ENCODE results near the gene MITF.

MITF gene

GRCh38 chr3:69729147-69729919 is 9.9 kb upstream of the MITF start:
- DNase-seq (ENCODE audit: low read depth) = no peak

- DNase-seq (ENCODE audit: low read depth) = no peak
Observed at GRCh38 chr3:69731080-69731479, 8.2 kb upstream of the MITF start.

DNA sequence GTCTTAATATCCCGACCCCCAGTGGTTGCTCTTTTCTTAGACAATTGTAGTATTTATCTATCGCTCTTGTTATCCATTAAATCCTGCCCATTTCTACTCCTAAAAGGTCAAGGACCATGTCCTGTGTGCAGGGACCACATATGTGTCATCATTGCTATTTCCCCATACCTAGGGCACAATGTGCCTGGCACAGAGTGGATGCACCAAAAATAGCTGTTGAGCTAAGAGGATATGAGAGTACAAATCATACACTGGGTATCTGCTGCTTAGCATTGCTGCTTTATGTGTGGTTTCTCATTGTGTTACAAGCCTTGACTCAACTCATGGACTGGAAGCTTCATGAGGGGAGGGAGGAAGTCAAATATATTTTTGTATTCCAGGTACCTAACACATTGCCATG is 3.4 kb upstream of the MITF start:
- no peak for DNase-seq (ENCODE audit: low read depth)

GRCh38 chr3:69737392-69737791 is 1.9 kb upstream of the MITF start:
- no peak for DNase-seq (ENCODE audit: low read depth)

DNA sequence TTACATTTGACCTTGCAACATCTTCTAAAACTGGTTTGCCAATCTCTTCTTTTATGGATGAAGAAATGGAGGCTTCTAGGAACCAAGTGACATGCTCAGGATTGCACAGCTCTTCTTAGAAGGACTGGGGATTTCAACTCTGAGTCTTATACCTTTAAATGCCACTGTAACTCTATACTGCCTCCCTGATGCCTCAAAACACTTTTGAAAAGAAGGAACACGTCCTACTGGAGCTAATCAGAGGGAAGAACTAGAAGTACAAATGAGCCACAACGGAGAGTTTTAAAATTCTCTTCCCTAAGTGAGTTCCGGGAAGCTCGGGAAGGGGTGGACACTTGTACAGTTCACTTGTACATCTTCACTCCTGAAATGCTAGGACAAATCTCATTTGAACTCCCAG is 949 bp upstream of the MITF start:
- no peak for DNase-seq (ENCODE audit: low read depth)

DNA sequence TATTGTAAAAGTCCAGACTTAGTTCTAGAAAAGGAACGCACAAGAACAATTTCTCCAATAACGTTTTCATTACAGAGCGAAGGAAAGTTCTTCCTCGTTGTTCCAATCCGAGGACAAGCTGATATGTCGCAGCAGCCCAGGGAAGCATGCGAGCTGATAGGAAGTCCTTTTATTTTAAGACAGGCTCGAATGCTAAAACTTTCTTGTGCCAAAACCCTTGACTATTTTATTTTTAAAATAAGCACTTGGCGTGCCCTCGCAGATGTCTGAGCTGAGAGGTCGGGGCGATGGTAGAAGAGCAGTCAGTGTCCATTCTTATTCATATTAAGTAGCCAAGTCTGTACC is 433 bp upstream of the MITF start:
- DNase-seq (ENCODE audit: low read depth) = no peak

GRCh38 chr3:69740103-69741021 is 1.1 kb downstream of the MITF start:
- DNase-seq (ENCODE audit: low read depth) = no peak

DNA sequence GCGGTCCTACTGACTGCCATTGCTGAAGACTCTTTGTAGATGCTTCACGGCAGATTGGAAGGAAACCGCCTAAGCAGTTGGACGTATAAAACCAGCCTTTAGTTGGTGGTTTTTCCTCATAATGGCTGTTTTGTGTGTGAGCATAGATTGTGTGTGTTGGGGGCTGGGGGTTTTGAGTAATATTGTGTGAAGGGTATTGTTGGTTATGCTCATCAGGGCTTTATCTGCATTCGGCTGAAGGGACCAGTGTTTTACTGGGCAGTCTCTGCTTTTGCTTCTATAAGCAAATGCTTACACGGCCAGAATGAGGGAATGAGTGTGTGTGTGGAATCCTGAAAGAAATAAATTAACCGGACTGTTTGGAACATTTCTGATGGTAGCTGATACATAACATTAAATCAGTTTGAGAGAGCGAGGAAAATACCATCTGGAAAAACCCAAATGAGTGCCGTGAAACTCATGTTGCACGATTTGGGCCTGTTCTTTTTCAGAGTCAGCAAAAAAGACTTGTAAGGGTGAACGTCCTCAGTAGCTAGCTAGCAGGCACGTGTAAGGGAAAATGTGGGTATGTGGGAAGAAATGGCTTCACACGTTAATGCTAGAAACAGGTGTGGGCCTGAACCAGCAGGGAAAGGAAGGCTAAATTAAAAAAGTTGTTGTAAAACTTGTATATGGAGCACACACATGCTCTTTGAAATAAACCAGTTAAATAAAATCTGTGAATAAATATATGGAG is 1.9 kb downstream of the MITF start:
- no peak for DNase-seq (ENCODE audit: low read depth)

DNA sequence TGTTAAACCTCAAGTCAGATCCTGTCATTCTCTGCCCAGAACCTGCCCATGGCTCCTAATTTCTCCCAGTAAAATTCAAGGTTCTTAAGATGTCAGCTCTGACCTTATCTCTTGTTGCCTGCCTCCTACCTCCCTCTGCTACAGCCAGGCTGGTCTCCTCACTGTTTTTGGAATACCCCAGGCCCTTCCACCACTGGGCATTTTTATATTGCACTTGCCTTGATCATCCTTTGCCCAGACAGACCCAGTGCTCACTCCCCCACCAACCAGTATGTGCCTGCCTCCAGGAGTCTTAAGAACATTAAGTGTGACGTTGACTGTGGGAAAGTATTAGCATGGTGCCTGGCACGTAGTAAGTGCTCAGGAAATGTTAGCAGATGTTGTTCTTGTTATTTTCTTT is 3.1 kb downstream of the MITF start:
- DNase-seq (ENCODE audit: low read depth) = no peak

DNA sequence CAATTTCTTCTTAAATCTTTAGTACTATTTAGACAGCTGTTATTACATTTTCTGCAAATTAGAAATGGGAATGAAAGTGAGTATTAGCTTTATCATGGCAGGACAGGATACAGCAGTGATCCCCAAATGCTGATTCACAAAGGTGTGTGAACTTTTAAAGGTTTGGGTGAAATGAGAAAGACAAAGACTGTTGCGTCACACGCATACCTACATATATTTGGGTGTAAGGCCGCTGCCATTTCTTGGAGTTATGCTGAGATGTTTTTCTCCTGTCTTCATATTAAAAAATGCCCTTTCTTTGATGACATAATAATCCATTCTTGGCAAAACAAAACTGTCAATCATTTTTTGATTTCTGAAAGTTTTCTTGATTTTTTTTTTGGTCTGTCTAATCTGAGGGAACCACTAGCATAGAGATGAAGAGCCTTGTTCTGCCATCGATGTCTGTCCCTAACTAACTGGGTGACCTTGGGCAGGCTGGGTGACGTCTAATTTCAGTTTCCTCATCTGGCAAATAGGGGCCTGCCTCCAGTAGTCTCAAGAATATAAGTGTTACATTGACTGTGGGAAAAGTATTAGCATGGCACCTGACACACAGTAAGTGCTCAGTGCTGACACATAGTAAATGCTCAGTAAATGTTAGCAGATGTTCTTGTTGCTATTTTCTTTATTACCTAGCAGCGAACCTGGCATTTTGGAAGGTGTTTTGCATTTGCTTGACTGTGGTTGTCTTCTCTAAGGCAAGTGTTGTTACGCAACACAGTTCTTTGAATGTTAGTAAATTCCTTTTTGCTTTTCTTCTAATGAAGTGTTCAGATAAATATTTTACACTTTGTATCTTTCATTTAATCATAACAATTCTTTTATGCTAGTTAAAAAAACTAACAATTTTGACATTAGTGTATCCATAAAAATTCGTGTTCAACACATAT is 5.0 kb downstream of the MITF start:
- no peak for DNase-seq (ENCODE audit: low read depth)

DNA sequence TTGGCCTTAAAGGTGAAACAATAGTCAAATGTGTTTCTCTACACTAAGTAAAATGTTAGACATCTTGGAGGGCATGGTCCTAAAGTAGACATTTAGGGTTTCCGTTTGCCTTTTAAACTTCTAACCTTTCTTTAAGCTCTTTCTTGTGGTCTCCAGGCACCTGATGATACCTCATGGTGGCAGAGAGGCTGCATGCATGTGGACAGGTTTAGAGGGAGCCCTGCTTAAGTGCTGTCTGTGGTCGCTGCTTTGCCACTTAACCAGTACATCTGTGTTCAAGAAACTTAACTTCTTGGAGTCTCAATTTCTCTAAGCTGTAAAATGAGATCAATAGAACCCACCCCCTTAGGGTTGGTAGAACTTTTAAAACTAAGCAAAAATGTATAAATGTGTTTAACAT is 6.2 kb downstream of the MITF start:
- no peak for DNase-seq (ENCODE audit: low read depth)

DNA sequence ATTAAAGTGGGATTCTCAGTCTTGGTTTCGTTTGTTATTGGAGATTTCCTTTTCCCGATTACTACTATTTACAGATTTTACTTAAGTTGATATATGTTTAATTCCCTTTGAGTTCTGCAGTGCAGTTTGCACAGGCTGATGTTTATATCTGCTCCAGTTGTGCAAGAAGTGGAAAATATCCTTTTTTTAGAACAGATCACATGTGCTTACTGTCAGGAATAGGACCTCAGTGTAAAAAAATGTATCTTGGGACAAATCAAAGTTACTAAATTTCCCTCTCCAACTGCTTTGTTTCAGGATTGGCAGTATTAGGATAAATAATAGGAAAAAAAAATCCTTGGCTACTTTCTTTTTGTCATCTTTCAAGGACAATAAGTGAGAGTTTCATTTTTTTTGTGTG is 6.9 kb downstream of the MITF start:
- no peak for DNase-seq (ENCODE audit: low read depth)

DNA sequence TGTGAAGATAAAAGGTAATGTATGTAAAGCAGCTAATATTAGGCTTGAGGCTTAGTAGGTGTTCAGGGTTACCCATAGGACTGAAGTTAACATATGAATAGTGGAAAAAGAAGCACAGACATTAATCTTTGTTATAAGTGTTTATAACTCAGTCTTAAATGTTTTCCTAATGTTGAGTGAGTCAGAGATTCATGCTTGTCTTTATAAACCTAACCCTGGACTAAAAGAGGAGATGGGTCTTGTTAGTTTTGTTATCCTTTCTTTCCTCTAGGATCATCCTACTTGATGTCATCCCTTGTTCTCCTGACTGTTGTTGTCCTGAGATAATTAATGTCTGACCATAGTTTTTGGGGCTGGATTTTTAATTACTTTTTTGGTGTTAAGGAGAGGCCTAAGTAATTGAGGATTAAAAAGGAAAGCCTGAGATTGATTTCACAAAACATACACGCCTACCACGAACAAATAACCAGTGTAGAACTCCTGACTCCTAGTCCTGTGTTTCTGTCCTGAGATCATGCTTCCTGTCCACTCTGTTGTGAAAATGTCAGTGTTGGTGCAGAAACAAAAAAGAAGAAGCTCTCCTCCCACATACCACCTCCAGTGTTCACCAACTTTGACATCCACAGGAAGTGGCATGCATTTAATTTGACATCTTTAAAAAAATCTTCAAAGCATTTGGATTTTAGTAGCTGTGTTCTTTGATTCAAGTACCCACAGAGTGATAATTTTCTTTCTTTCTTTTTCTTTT is 8.4 kb downstream of the MITF start:
- no peak for DNase-seq (ENCODE audit: low read depth)

GRCh38 chr3:69748503-69748902 is 9.2 kb downstream of the MITF start:
- DNase-seq (ENCODE audit: low read depth) = no peak

- no peak for DNase-seq (ENCODE audit: low read depth)
Observed at GRCh38 chr3:69749461-69749860, 10.2 kb downstream of the MITF start.

DNA sequence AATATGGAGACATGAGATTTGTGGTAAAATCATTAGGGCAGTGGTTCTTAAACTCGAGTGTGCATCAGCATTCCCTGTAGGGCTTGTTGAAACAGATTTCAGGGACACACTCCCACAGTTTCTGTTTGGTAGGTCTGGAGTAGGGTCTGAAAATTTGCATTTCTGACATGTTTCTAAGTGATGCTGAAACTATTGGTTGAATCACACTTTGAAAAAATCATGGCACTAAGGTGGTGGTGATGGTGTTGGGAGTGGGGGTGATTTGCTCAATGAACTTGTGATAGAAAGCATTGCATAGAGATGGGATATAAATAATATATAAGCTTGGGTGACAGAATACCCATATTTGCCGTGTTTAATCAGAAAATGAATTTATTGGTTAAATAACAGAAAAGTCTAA is 11.3 kb downstream of the MITF start:
- no peak for DNase-seq (ENCODE audit: low read depth)

GRCh38 chr3:69751074-69751476 is 11.8 kb downstream of the MITF start:
- no peak for DNase-seq (ENCODE audit: low read depth)

DNA sequence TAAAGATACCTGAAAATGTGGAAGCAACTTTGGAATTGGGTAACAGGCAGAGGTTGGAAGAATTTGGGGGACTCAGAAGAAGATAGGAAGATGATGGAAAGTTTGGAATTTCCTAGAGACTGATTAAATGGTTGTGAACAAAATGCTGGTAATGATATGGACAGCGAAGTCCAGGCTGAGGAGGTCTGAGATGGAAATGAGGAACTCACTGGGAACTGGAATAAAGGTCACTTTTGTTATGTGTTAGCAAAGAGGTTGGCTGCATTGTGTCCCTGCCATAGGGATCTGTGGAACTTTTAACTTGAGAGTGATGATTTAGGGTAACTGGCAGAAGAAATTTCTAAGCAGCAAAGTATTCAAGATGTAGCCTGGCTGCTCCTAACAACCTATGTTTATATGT is 13.0 kb downstream of the MITF start:
- no peak for DNase-seq (ENCODE audit: low read depth)

DNA sequence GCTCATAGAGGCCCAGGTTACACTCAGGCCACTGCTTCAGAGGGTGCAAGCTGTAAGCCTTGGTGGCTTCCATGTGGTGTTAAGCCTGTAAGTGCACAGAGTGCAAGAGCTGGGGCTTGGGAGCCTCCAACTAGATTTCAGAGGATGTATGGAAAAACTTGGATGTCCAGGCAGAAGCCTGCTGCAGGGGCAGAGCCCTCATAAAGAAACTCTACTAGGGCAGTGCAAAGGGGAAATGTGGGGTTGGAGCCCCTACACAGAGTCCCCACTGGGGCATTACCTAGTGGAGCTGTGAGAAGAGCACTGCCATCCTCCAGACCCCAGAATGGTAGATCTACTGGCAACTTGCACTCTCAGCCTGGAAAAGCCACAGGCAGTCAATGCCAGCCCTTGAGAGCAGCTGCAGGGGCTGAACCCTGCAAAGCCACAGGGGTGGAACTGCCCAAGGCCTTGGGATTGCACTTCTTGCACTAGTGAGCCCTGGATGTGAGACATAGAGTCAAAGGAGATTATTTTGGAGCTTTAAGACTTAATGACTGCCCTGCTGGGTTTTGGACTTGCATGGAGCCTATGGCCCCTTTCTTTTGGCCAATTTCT is 14.0 kb downstream of the MITF start:
- no peak for DNase-seq (ENCODE audit: low read depth)

- no peak for DNase-seq (ENCODE audit: low read depth)
Observed at GRCh38 chr3:69755795-69756194, 16.5 kb downstream of the MITF start.
